DND-41 (cell line): ENCODE measurements around the gene PERM1.

Experiments
- EZH2 ChIP-seq: IDR thresholded peaks from 3 replicates; pipeline ENCODE4 v1.6.1; 2012; ENCODE audit warnings: borderline replicate concordance, low read depth, mild to moderate bottlenecking, moderate library complexity, low read length, inconsistent platforms; ENCODE audit not compliant: severe bottlenecking
- TF ChIP-seq, protein P1 (sequence below): IDR thresholded peaks from 2 replicates; pipeline ENCODE4 v1.5.1; 2012; ENCODE audit warnings: borderline replicate concordance, low read length, moderate library complexity, mild to moderate bottlenecking; ENCODE audit not compliant: poor library complexity, severe bottlenecking; ENCODE audit errors: extremely low read depth

DNA sequence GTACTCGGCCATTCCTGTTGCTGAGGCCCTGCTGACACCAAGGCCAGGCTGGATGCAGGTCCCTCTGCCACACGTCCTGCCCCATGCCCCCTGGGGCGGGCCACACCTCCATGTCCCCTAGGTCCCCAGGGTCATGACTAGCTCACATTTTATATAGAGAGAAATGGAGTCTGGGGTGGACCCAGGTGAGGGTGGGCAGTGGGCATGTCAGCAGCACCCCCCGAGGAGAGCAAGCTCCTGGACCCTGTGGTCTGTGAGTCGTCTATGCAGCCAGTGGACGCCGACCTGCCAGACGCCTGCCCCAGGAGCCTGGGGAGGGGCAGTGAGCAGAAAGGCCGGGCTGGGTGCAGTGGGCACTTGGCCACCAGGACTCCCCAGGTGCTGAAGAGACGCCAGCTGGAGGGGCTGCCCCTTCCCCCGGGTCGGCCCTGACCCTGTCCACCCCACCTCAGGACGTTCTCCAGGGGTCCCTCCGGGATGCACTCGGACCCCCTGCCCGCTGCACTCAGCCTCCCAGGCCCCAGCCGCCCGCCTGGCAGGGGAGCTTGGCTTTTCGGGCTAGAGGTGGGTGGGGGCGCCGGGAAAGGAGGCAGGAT, 42.3 kb downstream of the PERM1 start:
- TF ChIP-seq, protein P1, sequence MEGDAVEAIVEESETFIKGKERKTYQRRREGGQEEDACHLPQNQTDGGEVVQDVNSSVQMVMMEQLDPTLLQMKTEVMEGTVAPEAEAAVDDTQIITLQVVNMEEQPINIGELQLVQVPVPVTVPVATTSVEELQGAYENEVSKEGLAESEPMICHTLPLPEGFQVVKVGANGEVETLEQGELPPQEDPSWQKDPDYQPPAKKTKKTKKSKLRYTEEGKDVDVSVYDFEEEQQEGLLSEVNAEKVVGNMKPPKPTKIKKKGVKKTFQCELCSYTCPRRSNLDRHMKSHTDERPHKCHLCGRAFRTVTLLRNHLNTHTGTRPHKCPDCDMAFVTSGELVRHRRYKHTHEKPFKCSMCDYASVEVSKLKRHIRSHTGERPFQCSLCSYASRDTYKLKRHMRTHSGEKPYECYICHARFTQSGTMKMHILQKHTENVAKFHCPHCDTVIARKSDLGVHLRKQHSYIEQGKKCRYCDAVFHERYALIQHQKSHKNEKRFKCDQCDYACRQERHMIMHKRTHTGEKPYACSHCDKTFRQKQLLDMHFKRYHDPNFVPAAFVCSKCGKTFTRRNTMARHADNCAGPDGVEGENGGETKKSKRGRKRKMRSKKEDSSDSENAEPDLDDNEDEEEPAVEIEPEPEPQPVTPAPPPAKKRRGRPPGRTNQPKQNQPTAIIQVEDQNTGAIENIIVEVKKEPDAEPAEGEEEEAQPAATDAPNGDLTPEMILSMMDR = no peak
- peak; percentile 61 for TF ChIP-seq EZH2
